Left forelimb (tissue), 1 donor: ENCODE data around the gene CLDN22.

ENCODE experiments used
- DNase-seq: peaks from one replicate; pipeline ENCODE4 v3.0.0-alpha.2; 2018; ENCODE audit warnings: low spot score

CLDN22 gene

DNA sequence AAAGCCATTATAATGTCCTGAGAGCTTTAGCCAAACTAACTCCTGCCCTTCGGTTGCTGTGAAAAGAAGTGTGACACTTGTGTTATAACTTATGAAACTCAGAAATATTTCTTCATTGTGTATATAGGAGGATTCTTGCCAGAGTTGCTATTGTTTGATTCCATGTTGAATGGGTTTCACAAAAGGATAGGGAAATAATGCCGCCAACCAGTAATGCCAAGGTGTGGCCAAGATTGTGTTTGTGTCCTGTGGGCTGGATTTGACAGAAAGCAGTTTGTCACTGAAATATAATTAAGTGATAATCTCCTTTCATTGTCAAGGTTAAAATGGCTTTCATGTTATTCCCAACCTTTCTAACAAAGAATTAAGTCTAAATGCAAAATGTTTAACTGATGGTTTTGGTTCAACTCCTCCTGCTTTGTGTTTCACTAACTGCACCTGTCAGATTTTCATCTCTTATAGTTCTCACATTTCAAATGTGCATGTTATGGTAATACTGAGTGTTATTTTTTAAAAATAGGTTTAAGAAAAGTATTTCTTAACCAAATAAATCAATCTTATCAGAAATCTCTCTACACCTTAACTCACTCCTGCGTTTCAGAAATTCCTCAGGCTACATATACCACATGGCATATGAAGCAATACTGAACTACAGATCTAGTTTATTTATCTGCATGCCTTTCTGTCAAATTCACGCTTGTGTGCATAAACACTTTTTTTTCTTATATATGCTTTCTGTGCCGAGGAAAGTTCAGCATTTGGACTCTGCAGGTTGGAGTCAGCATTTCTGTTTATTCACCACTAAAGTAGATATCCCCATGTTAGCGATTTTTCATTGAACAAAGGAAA is at the start of gene CLDN22:
Gene CLDN22 (minus strand): TSS at position 66 of the 849 bp plus-strand sequence. CDS start 58 bp downstream, at position 8.
- no peak for DNase-seq

DNA sequence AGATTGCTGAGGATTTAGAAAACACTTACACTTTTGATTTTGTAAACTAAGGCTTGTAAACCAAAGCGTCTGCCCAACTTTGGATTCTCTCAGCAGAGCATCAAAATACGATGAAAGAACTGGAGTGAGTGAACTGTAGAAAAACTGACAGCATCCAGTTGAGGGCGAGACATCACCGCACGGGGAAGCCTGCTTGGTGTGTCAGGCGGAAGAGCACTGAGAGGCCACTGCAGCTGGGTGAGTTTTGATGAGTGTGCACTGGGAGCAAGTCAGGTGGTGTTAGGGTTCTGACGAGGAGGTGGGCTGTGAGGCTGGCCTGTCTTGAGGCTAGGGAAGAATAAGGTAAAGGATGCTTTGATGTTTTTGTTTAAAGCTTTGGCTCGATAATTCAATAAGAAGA is 49.0 kb upstream of the CLDN22 start:
- no peak for DNase-seq

- no peak for DNase-seq
These were observed 46.2 kb upstream of the CLDN22 start for GRCh38 chr4:183366206-183366835.

GRCh38 chr4:183364025-183364424 is 43.9 kb upstream of the CLDN22 start:
- DNase-seq, result no peak

DNA sequence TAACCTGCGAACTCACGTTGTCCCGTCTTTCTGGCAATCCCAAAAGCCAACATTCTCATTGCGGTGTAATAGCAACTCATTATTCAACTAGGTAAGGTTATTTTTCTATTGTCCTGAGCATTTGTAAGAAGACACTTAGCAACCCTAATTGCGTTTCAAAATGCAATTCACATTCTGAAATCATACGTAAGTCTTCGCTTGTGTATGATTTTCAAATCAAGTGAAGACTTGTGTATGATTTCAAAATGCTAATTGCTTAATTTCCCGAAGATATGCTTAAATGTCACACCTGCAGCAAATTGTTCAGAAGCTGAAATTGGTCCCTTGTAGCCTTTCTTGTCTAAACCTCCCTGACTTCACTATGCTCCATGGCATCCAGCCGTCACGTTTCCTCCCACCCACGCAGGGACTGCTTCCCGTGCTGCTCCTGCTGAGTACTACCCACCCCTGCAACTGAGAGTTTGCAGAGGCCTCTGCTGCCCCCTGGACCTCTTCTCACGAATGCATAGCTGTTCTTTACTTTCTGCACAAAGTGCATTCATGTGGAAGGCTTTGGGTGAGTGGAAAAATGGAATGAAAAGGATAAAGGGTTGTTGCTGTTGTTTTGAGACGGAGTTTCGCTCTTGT is 43.0 kb upstream of the CLDN22 start:
- no peak for DNase-seq

DNA sequence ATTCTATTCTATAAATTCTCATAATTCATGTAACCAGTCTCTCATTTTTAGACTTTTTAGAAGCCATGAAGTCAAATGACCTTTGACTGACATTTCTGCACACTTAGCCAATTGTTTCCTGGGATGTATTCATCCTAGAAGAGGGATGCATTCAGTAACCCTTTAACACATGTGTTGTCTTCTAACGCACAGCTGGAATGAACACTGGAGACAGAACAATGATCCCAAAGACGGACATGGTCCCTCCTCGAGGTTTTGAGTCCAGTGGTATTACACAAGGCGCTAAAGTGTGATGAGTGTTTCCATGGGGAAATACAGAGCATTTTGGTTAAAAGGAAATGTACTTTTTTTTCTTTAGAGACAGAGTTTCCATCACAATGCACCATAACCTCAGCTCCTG is 42.0 kb upstream of the CLDN22 start:
- DNase-seq, result no peak

DNA sequence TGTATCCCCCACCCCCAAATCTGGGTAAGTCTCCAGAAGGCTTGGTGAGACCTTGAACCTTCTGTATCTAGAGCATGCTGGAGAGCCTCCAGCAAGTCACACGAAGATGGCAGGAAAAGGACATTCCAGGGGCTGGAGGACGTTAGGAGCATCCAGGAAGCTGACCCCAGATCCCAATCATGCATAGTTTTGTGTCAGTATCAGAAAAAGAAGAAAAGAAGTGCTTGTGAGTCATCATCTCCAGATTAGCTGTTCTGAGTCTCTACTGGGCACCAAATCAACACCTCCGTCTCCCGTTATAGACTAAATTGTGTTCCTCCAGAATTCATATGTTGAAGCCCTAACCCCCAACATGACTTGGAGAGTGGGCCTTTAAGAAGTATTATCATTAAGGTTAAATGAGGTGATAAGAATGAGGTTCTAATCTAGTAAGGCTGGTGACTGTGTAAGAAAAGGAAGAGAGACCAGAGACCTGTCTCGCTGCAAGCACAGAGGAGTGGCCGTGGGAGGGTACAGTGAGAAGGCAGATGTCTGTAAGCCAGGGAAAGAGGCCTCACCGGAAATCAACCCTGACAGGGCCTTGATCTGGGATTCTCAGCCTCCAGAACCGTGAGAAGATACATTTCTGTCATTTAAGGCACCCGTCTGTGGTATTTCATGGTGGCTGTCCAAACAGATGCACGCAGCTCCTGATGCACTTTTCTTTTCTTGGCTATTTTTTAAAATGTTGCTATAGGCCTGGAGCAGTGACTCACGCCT is 40.3 kb upstream of the CLDN22 start:
- no peak for DNase-seq

DNA sequence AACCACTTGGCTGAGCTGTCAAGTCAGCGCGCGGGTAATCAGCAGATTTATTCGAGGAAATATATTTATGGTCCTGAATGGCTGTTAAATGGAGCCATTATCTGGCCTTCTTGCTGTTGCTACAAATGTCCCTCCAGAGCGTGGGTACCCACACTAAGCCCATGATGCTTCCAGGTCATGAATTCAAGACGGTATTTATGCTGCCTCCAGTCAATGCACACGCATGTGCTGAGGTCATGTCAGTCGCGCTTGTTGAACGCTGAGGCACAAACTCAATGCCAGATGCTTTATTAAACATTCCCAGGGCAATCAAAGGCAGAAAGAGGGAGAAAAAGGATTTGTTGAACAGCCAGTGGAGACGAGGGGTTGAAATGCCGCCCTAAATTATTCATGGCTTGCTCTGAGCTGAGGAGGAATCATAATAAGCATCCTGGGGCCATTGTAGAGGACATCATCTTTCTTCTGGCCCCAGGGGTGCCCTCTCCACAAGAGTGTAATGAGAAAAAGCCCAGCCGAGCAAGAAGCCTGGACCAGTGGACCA is 38.2 kb upstream of the CLDN22 start:
- DNase-seq, result no peak

- no peak for DNase-seq
These were observed 37.0 kb upstream of the CLDN22 start for GRCh38 chr4:183356931-183357675.

DNA sequence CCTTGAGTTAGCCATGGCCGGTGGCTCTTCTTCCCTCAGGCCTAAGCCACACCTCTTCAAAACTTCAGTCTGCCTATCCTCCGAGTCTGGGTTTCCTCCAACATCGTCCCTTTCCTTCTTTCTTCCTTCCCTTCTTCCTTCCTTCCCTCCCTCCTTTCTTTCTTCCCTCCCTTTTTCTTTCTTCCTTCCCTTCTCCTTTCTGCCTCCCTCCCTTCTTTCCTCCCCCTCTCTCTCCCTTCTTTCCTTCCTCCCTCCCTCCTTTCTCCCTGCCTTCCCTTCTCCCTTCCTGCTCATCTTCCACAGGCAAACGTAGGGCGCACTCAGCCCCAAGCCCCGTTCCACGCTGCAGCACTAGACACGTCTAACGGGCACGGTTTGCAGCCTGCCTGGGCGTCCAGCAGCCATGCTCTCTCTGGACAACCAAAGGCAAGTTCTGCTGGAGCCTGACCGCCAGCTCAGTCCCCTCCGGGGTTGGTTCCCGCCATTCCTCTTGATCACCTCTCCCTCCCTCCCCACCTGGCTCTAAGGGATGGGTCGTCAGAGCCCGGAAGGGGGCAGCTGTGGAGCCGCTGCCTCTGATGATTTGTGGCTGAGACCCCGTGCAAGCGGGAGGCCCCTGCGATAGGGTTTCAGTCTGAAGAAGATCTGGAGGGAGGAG is 36.2 kb upstream of the CLDN22 start:
- no peak for DNase-seq

DNA sequence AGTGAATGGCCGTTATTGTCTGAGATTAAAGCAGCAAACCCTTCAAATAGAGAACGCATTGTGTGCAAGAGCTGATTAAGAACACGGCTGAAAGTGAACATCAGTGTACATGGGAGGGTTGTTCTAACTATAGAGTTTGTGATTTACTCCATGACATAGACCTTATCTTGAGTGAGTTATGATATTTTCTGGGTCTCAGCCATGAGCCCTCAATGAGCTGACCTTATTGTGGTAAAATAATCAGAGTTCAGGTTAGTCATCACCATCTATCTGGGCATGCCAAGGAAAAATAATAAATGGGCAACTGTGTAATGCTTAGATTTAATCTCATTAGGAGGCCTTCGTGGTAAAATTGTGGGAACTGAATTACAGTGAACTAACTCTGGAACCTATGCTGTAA is 35.3 kb upstream of the CLDN22 start:
- DNase-seq, result no peak

GRCh38 chr4:183354219-183354618 is 34.1 kb upstream of the CLDN22 start:
- no peak for DNase-seq

DNA sequence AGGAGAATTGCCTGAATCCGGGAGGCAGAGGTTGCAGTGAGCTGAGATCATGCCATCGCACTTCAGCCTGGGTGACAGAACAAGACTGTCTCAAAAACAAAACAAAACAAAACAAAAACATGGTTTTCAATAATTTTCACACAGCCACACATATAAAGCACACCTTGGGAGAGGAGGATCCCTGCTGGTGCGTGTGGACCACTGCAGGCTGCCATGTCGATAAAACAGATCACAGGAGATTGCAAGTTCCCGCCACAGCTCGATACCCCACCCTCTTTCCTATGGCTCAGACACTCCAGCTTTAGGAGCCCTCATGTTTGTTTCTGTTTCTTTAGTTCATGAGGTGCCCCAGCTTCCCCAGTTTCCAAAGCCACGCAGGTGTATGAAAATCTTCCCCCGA is 33.5 kb upstream of the CLDN22 start:
- DNase-seq, result no peak

DNA sequence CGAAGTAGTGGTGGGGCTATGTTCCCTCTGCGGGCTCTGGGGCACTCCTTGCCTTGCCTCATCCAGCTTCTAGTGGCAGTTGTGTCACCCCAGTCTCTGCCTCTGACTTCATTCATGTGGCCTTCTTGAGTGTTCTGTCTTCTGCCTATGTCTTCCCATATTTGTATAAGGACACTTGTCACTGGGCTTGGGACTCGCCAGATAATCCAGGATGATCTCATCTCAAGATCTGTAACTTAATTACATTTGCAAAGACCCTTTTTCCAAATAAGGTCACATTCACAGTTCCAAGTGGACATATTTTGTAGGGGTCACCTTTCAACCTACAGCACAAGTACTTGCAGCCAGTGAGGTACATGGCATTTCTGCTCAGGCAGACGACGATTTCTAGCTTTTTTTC is 32.5 kb upstream of the CLDN22 start:
- DNase-seq, result no peak

DNA sequence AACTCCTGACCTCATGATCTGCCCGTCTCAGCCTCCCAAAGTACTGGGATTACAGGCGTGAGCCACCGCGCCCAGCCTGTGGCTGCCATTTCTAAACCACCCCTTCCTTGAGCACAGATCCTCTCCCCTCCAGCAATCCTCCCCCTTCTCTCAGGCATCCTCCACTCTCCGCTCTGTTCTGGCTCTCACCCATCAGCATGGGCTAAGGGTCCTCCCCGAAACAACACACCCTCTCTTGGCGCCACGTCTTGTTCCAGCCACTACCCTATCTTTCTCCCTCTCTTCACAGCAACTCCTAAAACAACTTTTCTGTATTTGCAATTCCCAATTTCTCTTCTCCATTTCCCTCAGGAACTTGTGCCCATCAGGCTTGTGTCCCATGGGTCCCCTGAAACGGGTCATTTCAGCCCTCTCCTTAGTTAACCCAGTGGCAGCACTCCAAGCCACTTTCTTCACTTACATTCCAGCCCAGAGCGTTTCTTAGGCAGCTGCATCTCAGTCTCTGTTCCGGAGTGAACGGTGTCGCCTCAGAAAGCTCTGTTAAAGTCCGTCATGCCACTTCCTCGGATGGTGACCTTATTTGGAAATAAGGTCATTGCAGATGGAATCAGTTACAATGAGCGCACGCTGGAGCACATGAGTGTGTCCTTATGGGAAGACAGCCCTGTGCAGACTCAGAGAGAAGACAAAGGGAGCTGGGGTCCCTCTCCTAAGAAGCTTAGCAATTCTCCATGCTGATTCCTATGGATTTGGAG is 30.4 kb upstream of the CLDN22 start:
- DNase-seq, result no peak

DNA sequence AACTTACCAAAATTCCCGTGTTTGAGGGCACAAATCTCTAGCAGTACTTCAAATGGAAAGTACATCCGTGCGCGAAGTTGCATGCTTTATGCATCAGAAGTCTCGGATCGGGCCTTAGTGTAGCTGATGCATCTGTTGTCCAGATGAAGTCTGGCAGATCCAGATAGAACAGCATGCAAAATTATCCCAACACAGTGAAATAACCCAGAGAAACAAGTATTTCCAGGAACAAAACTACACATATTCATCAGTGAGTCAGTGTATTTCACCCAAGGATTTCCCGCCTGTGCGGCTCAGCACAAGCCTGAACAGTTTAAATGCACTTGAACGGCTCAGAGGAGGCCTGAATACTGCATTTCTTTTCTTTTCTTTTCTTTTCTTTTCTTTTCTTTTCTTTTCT is 29.6 kb upstream of the CLDN22 start:
- no peak for DNase-seq

DNA sequence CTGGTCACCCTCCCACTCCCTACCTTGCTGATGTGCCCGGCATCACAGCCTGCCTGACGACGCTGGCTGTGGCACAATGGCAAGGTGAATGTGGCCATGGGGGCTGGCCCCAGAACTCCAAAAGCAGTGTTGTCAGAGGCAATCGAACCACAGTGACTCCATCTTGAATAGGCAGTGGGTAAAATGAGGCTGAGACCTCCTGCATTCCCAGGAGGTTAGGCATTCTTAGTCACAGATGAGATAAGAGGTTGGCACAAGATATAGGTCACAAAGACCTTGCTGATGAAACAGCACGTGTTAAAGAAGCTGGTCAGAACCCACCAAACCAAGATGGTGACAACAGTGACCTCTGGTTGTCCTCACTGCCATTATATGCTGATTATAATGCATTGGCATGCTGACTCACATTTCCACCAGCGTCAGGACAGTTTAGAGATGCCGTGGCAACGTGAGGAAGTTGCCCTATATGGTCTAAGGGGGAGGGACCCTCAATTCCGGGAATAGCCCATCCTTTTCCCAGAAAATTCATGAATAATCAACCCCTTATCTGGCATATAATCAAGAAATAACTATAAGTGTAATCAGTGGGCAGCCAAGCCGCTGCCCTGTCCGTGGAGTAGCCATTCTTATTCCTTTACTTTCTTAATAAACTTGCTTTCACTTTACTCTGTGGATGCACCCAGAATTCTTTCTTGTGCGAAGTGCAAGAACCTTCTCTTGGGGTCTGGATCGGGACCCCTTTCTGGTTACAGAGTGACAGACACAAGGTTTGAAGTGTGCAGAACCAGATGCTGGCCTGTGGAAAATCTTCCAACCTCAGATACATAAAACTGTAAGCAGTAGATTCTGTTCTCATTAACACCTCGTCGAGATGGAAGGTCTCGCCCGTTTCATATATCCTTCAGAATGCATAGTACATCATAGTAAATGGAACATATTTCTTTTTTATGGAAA is 28.9 kb upstream of the CLDN22 start:
- no peak for DNase-seq

- no peak for DNase-seq
These were observed 28.1 kb upstream of the CLDN22 start for GRCh38 chr4:183348136-183348535.

- no peak for DNase-seq
These were observed 27.5 kb upstream of the CLDN22 start for GRCh38 chr4:183347566-183347965.
